Gastroesophageal sphincter (tissue), 4 donors: ENCODE results near the gene AGBL4. TPM values are rescaled to one million over a fixed set of nuclear protein-coding genes. Genes with fewer than 3 reads are reported as not detected.
"Not testable (repeated sequence)": the region's sequence is repeated elsewhere in the genome, so short reads cannot be mapped to it uniquely, and the experiment has no call there.

ENCODE experiments used
- ATAC-seq: fragments of 150-250 bp; one replicate; pipeline ENCODE4 v1.9.1; 2016; ENCODE audit warnings: mild to moderate bottlenecking, moderate library complexity
- H3K27ac ChIP-seq, 4 donors: fragments of 200-600 bp; sonication (generic) in 3 of 4; 1 replicate in 3 of 4; 2 replicates in 1 of 4; pipeline ENCODE4 v1.5.1; 2016 to 2019
- H3K27me3 ChIP-seq: fragments of 200-600 bp; sonication (generic); one replicate; pipeline ENCODE4 v1.5.1; 2019
- H3K36me3 ChIP-seq, 2 donors: fragments of 200-600 bp; sonication (generic); one replicate each; pipeline ENCODE4 v1.5.1; 2019; ENCODE audit warnings: control low read depth in 1 of 2
- H3K4me1 ChIP-seq, 3 donors: fragments of 200-600 bp; sonication (generic); 1 replicate in 2 of 3; 2 replicates in 1 of 3; pipeline ENCODE4 v1.5.1; 2016 to 2019; ENCODE audit warnings: control low read depth in 2 of 3
- H3K4me3 ChIP-seq, 2 donors: fragments of 200-600 bp; sonication (generic); one replicate each; pipeline ENCODE4 v1.5.1; 2019; ENCODE audit warnings: mild to moderate bottlenecking in 1 of 2, moderate library complexity in 1 of 2
- H3K9me3 ChIP-seq, 3 donors: fragments of 200-600 bp; sonication (generic); one replicate each; pipeline ENCODE4 v1.5.1; 2017 to 2019; ENCODE audit warnings: control low read depth in 2 of 3
- CTCF ChIP-seq, 4 experiments: fragments of 200-600 bp in 2 of 4; fragments of 450-650 bp in 2 of 4; sonication (generic) in 1 of 4; IDR thresholded peaks; one replicate each; pipeline ENCODE4 v1.5.1; 2017 to 2019; ENCODE audit warnings: antibody characterized with exemption in 4 of 4, mild to moderate bottlenecking in 2 of 4, moderate library complexity in 2 of 4
- EP300 ChIP-seq: sonication (generic); formaldehyde crosslinking; IDR thresholded peaks from one replicate; pipeline ENCODE4 v1.6.1; 2017; ENCODE audit warnings: antibody characterized with exemption, mild to moderate bottlenecking
- POLR2A ChIP-seq, 2 donors: fragments of 450-650 bp; IDR thresholded peaks; one replicate each; pipeline ENCODE4 v1.6.1; 2017; ENCODE audit warnings: antibody characterized with exemption in 2 of 2, mild to moderate bottlenecking in 2 of 2, moderate library complexity in 1 of 2
- POLR2AphosphoS5 ChIP-seq: sonication (generic); formaldehyde crosslinking; IDR thresholded peaks from one replicate; pipeline ENCODE4 v1.6.1; 2017; ENCODE audit warnings: antibody characterized with exemption
- WGBS, 2 donors: methylation state at CpG; one replicate each; pipeline ENCODE4 v1.1.5; 2018; ENCODE audit warnings: low coverage in 1 of 2; 5-methylcytosine and 5-hydroxymethylcytosine counted together
- total RNA-seq, 4 donors: library from RNA; depleted of rRNA; stranded (reverse); fragments of >200 nt; gene quantifications; one replicate each; pipeline ENCODE4 v1.1.0, GENCODE V29; 2016

Gene AGBL4
- total RNA-seq, 4 donors from 2014 or later, result 1.6 TPM; not detected in 3

GRCh38 chr1:49337251-49337650, 686.5 kb downstream of the AGBL4 start:
- Histone ChIP-seq H3K36me3 (no peaks in the 10 kb centered on the region), H3K9me3 (no peaks in the 10 kb centered on the region), H3K27me3 (no peaks in the 10 kb centered on the region), H3K4me1 (no peaks in the 10 kb centered on the region), H3K27ac (no peak overlapping the region), H3K4me3 (no peak overlapping the region)
- TF ChIP-seq EP300 (no peak), CTCF (IDR thresholded peaks at IDR 0.05) (no peak), POLR2AphosphoS5 (no peak), POLR2A (IDR thresholded peaks at IDR 0.05) (no peak)
- WGBS, 2 donors, result 94 to 100% methylated on average over 1 of the region's 1 CpG
- no peak for ATAC-seq

- TF ChIP-seq EP300, result no peak
- TF ChIP-seq POLR2AphosphoS5, result no peak
- TF ChIP-seq CTCF (IDR thresholded peaks at IDR 0.05), result no peak
- no peak for TF ChIP-seq POLR2A (IDR thresholded peaks at IDR 0.05)
- H3K4me3 ChIP-seq, result no peak overlapping the region
- H3K36me3 ChIP-seq, result no peaks in the 10 kb centered on the region
- H3K4me1 ChIP-seq, result no peaks in the 10 kb centered on the region
- ATAC-seq, result no peak
- 15 to 47% methylated on average over 1 to 2 of the region's 2 CpGs for WGBS, 2 donors
- H3K9me3 ChIP-seq, result no peaks in the 10 kb centered on the region
- H3K27ac ChIP-seq, result no peak overlapping the region
- H3K27me3 ChIP-seq, result no peaks in the 10 kb centered on the region
Measured at GRCh38 chr1:49333906-49334305, 689.8 kb downstream of the AGBL4 start.

GRCh38 chr1:49331066-49331852, 692.5 kb downstream of the AGBL4 start:
- TF ChIP-seq EP300 (no peak), POLR2A (IDR thresholded peaks at IDR 0.05) (no peak), CTCF (IDR thresholded peaks at IDR 0.05) (no peak), POLR2AphosphoS5 (no peak)
- no peaks in the 10 kb centered on the region for H3K4me1 ChIP-seq
- H3K27ac ChIP-seq, result no peak overlapping the region
- 67 to 80% methylated on average over 1 to 3 of the region's 17 CpGs for WGBS, 2 donors
- no peaks in the 10 kb centered on the region for H3K9me3 ChIP-seq
- ATAC-seq, result no peak
- H3K27me3 ChIP-seq, result no peaks in the 10 kb centered on the region
- no peak overlapping the region for H3K4me3 ChIP-seq
- no peaks in the 10 kb centered on the region for H3K36me3 ChIP-seq

- no peaks in the 10 kb centered on the region for H3K4me1 ChIP-seq
- no peaks in the 10 kb centered on the region for H3K36me3 ChIP-seq
- H3K4me3 ChIP-seq, result no peak overlapping the region
- TF ChIP-seq POLR2AphosphoS5, result no peak
- TF ChIP-seq POLR2A (IDR thresholded peaks at IDR 0.05), result no peak
- H3K27ac ChIP-seq, result no peak overlapping the region
- no peak for ATAC-seq
- H3K27me3 ChIP-seq, result no peaks in the 10 kb centered on the region
- 58 to 88% methylated on average over 2 of the region's 2 CpGs for whole genome bisulfite sequencing, 2 donors
- no peaks in the 10 kb centered on the region for H3K9me3 ChIP-seq
Measured at GRCh38 chr1:49323925-49324540, 699.7 kb downstream of the AGBL4 start.

GRCh38 chr1:49320493-49320892, 703.3 kb downstream of the AGBL4 start:
- H3K4me1 ChIP-seq, H3K27me3 ChIP-seq, H3K27ac ChIP-seq, H3K4me3 ChIP-seq, H3K36me3 ChIP-seq, ATAC-seq, H3K9me3 ChIP-seq: not testable (repeated sequence)
- 80 to 88% methylated on average over 2 of the region's 2 CpGs for WGBS, 2 donors

- TF ChIP-seq CTCF (IDR thresholded peaks at IDR 0.05) (no peak), POLR2AphosphoS5 (no peak), EP300 (no peak), POLR2A (IDR thresholded peaks at IDR 0.05) (no peak)
- no peak for ATAC-seq
- Histone ChIP-seq H3K4me1 (no peaks in the 10 kb centered on the region), H3K27ac (no peak overlapping the region), H3K4me3 (no peak overlapping the region), H3K27me3 (no peaks in the 10 kb centered on the region), H3K9me3 (no peaks in the 10 kb centered on the region), H3K36me3 (no peaks in the 10 kb centered on the region)
Measured at GRCh38 chr1:49319426-49319963, 704.3 kb downstream of the AGBL4 start.
